NOMO-1 treated with DMSO at 0.1 percent for 48 hours (cell line): ENCODE measurements around the gene ZSWIM4.
"Not testable (repeated sequence)": the region's sequence is repeated elsewhere in the genome, so short reads cannot be mapped to it uniquely, and the experiment has no call there.

ENCODE experiments used
- DNase-seq: peaks from one replicate; lab custom pipeline; 2025; ENCODE audit not compliant: unreplicated experiment; lab: John Stamatoyannopoulos, UW

ZSWIM4 gene

DNA sequence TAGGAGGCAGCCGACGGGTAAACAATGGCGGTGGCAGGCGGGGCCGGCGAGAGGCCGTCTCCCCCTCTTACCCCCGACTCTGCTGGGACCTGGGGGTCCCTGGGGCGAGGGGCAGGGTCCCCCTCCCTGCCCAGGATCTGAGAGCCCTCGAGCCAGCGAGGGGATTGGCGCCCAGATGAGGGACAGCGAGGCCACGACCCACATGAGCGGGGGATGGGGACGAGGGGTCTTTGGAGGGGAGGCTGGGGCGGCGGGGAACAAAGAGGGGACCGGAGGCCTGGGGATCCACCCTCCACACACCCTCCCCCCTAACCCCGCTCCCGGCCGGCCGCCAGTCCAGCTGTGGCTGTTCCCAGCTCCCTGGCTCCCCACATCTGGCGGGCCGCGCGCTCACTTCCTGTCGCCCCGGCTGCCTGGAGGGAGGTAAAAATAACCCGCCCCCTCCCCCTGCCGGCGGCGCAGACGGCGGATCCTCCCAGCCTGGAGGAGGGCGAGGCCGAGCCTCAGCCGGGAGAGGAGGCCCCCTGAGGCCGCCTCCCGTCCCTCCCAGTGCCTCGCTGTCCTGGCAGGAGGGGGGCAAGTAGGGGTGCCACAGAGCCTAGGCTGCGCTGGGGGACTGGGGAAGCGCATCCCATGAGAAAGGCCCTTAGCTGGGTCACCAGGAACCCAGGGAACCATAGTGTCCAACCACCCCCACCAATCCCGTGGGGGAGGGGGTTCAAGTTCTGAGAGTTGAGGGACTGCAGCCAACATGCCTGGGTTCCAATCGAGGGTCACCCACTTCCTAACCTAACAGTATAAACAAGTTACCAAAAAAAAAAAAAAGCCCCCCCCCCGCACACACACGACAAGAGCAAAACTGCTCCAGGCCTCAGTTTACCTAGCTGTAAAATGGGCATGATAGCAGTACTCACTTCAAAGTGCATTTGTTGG, 52.4 kb downstream of the ZSWIM4 start:
- DNase-seq, result peak; percentile 77

DNA sequence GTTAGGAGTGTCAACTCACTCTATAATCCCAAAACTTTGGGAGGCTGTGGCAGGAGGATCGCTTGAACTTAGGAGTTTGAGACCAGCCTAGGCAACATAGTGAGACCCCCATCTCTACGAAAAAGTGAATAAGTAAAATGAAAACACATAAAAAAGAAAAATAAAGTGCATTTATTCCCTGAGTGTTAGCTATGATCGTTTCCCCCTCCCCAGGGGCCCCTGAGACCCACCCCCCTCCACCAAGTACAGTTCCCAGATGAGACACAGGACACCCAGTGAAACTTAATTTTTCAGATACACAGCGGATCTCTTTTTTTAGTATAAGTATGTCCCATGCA, 53.1 kb downstream of the ZSWIM4 start:
- DNase-seq, result no peak

DNA sequence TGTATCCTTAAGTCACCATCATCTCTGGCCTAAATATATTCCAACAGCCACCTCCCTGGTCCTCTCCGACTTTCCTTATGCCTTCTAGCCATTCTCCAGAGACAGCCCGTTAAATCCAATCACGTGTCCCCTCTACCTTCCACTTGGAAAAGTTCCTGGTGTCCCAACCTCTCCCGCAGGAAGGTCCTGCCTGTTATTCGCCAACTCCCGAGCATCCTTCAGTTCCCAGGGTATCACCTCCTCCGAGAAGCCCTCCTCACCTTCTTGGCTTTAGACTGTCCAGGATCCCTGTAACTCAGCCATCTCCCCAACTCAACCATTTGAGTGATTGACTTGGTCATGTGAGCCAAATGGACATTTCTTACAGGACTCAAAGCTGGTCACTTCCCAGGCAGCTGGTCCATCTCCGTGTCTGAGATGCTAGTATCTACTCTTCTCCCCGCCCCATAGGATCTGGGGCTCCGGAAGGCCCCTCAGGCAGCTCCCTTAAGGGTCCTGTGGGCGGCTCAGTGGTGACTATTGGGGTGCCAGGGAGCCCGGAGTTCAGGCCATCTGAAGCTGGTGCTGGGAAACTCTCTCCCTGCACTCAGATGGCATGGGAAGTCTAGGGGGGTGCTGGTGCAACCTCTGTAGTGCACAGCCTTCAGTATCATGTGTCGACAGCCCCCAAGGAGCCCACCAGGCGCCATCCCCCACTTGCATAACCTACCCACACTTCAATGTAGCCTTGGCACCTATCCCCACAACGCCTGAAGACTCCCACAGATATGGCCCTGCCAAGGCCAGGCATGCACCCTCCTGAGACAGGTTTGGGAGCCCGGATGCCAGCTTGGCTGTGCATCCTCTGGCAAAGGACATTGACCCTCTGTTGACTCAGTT, 53.8 kb downstream of the ZSWIM4 start:
- DNase-seq, result no peak

DNA sequence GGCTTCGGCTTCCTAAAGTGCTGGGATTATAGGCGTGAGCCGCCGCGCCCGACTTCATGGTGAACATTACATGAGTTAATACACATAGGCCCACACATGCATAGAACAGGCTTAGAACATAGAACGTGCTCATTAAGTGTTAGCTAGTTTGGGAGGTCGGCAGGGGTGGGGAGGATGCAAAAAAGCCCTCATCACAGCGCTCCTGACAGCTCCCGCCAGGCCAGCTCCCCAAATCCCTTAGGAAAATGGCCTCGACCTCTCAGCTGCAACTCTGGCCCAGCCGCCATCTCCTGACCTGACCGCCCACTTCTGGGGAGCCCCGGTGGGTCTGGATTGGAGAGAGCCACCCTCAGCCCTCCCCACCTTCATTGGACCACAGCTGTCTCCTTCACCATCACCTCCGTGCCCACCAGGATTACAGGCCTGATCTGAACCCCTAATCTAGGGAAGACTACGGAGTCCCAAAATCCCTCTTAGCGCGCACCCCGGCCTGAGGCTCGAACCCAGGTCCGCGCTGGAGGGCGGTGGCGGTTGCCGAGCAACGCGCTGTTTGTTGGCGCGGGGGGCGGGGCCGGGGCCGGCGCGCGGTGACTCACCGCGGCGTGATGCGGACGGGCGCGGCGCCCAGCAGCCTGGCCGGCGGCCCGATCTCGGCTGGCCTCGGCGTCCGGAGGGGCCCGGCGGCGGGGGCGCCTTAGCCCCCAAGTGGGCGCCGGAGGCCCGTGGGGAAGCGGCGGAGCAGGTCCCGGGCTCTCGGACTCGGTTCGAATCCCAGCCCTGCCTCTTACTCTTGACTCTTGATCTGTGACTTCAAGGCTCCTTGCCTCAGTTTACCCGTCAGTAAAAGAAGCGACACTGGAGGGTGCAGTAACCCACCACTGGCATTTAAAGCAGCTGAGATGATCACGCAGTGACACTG, 55.0 kb downstream of the ZSWIM4 start:
- peak; percentile 48 for DNase-seq

DNA sequence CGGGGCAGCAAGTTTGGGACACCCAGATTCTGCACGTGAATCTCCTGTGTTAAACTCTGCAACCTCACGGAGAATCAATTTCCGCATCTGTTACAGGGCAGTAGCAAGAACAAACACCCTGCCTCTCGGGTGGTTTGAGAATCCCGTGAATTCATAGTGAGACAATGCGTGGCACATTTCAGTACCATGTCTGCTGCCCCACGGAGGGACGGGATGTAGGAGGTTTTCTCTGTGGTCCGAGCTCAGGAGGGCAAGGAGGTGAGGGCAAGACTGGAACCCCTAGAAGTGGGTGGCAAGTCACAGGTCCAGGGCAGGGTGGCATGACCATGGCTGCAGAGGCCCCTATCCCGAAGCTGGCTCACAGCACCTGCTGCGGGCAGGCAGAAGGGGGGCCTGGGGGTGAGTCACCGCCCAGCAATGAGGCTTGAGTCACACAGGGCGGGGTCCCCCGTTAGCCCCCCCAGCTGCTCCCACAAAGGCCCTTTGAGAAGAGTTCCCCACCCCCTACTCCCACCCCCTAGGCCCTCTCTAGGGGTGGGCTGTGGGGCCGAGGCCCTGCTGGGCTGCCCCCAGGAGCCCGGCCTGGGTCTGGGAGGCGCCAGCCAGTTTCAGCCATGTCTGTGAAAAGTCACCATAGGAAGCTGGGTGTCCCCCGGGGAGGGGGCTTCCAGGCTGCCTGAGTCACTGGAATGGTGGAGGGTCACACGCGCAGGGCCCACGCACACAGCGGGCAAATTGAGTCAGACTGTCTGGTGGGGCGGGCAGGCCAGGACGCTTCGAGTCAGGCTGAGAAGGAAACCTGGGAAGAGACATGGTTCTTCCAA, 55.9 kb downstream of the ZSWIM4 start:
- peak; percentile 55 for DNase-seq

DNA sequence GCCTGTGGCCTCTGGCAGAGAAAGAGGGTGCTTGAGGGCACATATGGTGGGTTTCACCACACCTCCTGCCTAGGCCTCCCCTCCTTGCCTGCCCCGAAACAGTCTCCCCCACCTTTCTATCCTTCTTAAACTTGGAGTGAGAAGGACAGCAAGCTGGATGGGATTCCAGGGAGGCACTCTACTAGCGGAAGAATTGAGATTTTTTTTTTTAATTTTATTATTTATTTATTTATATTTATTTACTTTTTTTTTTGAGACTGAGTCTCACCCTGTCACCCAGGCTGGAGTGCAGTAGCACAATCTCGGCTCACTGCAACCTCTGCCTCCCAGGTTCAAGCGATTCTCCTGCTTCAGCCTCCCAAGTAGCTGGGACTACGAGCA, 56.5 kb downstream of the ZSWIM4 start:
- DNase-seq, result not testable (repeated sequence)

DNA sequence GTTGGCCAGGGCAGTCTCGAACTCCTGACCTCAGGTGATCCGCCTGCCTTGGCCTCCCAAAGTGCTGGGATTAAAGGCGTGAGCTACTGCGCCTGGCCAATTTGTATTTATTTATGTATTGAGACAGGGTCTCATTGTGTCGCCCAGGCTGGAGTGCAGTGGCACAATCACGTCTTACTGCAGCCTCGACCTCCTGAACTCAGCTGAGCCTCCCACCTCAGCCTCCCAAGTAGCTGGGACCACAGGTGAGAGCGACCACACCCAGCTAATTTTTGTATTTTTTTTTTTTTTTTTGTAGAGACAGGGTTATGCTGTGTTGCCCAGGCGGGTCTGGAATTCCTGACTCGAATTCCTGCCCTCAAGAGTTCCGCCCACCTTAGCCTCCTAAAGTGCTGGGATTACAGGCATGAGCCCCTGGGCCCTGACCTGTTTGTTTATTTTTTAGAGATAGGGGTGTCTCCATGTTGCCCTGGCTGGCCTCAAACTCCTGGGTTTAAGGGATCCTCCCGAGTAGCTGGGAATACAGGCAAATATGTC, 57.0 kb downstream of the ZSWIM4 start:
- DNase-seq, result not testable (repeated sequence)

DNA sequence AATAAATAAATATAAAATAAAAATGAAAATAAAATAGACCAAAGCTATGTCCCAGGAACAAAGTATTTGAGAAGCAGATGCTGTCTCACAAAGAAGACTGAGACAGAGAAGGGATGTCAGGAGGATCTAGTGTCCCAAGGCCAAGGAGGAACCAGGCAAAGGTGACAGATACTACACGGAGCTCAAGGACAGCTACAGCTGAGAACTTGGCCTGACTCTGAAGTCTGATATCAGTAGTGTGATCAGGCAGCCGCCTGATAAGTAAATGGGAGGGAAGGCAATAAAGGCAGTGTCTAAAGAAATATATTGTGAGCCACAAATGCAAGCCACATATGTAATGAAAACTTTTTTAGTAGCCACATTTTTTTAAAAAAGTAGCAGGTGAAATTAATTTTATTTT, 61.3 kb downstream of the ZSWIM4 start:
- no peak for DNase-seq

DNA sequence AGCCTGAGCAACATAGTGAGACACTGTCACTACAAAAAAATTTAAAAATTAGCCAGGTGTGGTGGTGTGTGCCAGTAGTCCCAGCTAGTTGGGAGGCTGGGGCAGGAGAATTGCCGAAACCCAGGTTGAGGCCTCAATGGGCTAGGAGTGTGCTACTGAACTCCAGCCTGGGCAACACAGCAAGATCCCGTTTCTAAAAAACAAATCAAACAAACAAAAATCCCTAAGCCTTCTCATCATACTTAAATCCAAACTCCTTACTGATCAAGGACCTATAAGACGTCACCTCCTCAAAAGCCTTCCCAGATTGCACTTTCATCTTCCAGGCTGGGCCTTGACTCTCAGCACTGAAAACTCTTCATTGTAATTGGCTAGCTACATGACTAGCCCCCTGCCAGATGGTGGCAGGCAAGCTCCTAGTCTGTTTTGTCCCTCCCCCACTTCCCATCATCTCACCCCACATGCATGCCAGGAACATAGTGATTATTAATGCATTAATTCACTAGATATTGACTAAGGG, 64.2 kb downstream of the ZSWIM4 start:
- no peak for DNase-seq

DNA sequence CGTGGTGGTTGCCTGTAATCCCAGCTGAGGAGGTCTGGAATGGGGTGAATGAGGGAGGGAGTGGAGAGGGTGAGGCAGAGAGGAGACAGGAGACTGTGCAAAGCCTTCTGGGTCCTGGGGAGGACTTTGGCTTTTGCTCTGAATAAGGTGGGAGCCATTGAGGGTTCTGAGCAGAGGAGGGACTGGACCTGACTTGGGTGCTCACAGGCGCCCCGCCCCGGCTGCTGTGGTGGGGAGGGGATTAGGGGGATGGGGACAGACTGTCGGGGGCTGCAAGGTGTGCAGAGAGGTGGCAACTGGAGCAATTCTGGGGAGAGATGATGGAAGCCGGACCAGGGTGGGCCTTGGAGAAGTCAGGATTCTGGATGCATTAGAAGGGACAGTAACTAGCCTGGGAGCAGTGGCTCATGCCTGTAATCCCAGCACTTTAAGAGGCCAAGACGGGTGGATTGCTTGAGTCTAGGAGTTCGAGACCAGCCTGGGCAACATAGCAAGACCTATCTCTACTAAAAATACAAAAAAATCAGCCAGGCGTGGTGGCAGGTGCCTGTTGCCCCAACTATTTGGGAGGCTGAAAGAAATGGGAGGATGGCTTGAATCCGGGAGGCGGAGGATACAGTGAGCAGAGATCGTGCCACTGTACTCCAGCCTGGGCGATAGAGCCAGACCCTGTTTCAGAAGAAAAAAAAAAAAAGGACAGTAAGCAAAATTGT, 65.6 kb downstream of the ZSWIM4 start:
- DNase-seq, result no peak

DNA sequence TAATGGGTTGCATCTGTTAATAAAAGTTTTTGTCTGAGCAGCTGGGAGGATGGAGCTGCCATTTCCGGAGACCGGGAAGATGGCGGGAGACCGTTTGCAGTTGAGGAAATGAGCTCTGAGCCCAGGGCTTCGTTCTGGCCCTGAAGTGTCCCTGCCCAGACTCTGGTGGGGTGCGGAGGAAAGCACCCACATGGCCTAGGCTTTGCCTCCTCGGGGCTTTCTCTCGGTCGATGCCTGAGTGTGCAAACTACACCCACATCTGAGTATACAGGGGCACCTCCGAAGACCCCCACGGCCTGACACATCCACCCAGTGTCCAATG, 66.1 kb downstream of the ZSWIM4 start:
- DNase-seq, result no peak

DNA sequence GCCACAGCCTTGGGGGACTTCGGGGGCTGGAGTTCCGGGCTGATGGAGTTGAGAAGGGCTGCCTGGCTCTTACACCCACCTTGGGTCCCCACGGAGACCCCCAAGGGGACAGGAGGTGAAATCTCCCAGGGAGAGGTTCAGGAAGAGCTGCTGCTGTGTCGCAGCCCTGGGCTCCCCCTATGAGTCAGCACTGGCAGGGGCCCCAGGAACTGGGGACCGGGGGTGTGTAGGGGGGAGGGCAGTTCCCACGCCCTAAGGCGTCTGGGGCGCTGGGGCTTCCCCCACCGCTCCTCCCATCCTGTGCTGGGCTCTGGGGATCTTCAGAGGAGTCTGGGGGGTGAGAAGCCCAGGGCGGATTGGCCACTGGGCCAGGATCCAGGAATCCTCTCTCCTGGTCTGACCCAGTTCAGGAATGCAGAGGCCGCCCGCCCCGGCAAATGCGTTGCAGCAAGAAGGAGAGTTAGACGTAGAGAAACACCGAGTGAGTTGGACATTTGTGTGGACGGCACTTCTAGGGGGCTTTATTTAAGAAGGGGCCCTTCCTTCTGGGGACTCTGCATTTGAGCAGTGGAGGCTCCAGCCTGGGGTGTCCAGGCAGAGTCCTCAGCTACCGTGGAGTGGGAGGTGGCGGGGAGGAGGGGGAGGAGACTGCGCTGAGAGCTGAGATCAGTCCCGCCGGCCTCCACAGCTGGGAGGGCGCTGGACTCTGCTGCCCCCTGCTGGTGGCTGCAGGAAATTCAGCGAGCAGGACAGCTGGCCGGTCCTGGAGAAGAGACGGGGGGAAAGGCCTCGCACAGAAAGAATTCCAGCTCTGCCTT, 66.7 kb downstream of the ZSWIM4 start:
- peak; percentile 78 for DNase-seq

DNA sequence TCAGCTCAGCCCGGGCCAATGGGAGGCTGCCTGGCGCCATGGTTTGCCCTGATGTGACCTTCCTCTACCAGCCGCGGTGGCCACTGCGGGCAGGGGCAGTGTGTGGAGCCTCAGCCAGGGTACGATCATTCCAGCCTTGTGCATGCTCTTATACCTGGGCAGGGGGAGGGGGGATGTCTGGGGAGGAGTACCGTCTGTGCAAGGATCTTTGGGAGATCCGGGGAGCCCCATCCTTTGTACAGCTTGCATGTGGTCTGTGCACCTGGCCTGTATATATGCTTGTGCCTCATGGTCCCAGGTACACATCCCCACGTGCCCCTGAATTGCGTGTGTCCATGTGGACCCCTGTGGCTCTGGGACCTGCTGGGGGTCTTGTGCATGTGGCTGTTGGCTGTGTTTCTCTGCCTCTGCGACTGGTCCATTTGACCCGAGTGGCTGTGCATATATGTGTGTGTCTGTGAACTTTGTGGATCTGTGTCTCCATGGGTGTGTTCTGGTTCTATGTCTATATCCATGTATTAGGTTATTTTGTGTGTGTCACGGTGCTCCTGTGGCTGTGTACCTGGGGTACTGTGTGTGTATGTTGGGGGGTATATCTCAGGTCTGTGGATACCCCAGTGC, 68.9 kb downstream of the ZSWIM4 start:
- no peak for DNase-seq

DNA sequence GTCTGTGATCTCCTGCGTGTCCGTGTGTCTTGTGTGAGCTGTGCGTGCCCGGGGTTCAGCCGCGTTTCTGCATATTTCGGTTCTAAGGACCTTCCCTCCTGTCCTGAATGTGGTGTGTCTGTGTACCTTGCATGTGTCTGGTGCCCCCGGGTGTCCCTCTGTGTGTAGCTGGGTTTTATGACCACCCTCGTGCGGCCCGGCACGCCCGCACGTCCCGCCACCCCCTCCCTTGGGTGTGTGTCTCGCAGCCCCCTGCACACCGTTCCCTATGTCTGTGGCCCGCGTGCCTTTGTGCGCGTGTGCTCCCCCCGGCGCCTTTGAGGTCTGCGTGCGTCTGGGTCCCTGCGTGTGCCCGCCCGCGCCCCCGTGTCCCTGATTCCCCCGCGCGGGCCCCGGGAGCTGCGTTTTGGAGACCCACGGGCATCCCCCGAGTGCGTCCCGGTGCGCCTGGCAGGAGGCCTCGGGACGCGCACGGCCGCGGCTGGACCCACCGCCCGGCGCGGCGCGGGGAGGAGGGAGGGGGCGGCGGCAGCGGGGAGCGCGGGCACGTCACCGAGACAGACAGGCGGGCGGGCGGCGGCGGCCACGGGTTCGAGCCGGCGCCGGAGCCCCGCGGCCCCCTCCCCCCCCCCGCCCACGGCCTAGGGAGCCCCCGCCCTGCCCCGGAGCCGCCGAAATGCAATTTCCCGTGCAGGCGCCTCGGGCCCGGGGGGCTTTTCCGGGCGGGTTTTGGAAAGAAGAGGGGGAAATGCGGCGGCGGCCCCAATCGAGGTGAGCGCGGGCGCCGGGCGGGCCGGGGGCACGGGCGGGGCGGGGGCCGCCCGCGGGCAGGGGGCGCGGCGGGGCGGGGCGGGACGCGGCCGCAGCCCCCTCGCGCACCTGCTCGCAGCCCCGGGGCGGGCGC, 69.7 kb downstream of the ZSWIM4 start:
- DNase-seq, result no peak

DNA sequence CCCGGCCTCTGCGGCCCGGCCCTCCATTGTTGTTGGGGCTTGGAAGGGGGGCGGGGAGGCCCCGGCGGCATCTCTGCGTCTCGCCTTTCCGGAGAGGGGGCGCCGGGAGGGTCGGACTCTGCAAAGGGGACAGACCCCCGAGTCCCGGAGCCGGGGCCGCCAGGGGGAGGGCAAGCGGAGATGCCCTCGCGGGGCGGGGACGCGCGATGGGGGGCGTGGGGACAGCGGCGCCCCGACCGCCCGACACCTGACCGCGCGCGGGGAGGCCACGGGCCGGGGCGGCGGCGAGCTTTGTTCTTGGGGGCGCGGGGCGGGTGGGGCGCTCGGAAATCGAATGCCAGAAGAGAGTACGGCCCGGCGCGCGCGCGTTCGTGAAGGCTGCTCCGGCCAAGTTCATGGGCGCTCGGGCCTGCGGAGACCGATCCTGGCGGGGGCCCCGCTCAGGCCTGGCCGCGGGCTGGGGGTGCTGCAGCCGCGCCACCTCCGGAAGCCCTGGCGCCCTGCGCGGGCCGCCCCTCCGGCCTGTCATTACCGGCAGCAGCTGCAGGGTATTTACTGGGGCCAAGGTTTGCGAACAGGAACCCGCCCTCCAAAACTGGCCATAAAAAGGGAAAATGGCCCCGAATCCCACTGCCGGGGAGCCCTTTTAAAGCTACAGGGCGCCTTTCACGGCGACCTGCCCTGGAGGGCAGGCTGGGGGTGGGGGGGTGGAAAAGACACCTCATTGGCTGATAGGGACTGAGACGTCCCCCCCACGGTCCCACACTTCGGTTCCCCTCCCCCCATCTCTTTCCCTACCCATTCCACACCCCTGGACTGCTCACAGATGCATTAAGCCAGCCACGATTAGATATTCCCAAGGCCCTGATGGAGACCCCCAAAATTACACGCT, 70.6 kb downstream of the ZSWIM4 start:
- DNase-seq, result no peak
